ENCODE results near the gene TANGO2.

Gene TANGO2

DNA sequence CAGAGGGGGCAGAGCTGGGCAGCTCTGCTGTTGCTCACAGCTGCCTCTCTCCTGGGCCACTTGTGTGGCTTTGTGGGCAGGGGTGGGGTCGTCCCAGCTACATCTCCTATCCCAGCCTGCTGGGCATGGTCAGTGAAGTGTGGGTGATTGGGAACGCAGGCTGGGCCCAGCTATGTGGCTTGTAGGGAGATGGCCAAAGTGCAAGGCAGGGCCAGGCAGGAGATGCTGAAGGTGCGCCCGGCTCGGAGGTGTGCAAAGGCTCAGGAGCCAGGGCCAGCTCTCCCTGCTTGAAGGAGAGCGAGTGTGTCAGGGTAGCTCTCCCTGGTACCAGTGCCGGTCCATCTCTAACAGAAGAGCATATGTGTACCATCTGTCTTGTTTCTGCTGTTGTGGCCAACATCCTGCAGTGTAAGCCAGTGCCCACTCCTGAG, 86.6 kb downstream of the TANGO2 start:
- ChIA-PET CTCF (no interaction called here), POLR2A (interaction anchor here (1.8 to 2.2 kb wide), 2 partner anchors 9 to 28 kb away, joined by 9 to 14 read pairs; partner anchors contain the start of genes DGCR8, RANBP1 and TRMT2A)
- DNase-seq (ENCODE audit: extremely low spot score) = no peak
- TF ChIP-seq FOXM1 (IDR thresholded peaks at IDR 0.05; ENCODE audit: borderline replicate concordance) (no peak), CTBP1 (IDR thresholded peaks at IDR 0.05; ENCODE audit: borderline replicate concordance) (no peak), L3MBTL2 (conservative IDR thresholded peaks at IDR 0.05) (no peak), BHLHE40 (IDR thresholded peaks at IDR 0.05; ENCODE audit: borderline replicate concordance) (no peak), ARNT (IDR thresholded peaks at IDR 0.05) (no peak), NFRKB (IDR thresholded peaks at IDR 0.05) (no peak), LEF1 (IDR thresholded peaks at IDR 0.05; ENCODE audit: borderline replicate concordance) (no peak), FOXA1 (IDR thresholded peaks at IDR 0.05) (no peak), TARDBP (IDR thresholded peaks at IDR 0.05) (no peak), ZNF384 (IDR thresholded peaks at IDR 0.05) (no peak), SP1 (IDR thresholded peaks at IDR 0.05) (no peak)
- TF ChIP-seq, protein P1, sequence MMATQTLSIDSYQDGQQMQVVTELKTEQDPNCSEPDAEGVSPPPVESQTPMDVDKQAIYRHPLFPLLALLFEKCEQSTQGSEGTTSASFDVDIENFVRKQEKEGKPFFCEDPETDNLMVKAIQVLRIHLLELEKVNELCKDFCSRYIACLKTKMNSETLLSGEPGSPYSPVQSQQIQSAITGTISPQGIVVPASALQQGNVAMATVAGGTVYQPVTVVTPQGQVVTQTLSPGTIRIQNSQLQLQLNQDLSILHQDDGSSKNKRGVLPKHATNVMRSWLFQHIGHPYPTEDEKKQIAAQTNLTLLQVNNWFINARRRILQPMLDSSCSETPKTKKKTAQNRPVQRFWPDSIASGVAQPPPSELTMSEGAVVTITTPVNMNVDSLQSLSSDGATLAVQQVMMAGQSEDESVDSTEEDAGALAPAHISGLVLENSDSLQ (IDR thresholded peaks at IDR 0.05) = no peak

DNA sequence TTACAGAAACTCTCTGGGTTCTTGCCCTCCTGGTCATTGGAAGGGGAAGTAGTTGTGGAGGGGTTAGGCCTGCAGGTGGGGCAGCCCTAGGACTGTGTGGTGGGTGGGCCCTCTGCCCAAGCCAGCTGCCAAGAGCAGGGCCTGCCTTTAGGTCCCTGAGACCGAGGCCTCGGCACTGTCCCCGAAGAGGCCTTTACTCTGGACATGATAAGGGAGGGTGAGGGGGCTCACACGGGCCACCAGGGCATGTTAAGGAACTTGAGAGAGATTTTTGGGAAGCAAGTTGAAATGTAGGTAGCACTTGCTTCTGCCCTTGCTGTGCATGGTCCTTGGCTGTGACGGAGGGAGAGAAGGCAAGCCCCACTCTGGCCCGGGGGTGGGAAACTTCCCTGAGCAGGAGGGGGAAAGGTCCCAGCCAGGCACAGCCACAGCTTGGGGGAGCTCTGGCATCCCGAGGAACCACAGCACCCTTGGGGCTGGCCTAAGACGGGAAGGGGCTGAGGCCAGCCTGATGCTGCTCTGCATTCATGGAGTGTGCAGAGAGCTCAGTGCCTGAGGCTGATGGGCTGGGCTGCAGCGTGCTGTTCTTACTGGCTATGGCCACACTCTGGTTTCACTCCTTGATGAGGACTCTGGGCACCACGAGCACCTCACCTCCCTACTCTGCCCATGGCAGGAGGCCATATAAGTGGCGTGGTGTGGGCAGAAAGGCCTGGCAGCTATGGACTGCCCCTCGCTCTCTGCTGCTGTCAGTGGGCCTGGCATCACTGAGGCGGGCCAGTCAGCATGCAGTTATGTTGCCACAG, 87.2 kb downstream of the TANGO2 start:
- TF ChIP-seq TARDBP (IDR thresholded peaks at IDR 0.05) = no peak
- no peak for TF ChIP-seq ELF4 (IDR thresholded peaks at IDR 0.05)
- no peak for TF ChIP-seq L3MBTL2 (conservative IDR thresholded peaks at IDR 0.05)
- no peak for TF ChIP-seq BHLHE40 (IDR thresholded peaks at IDR 0.05; ENCODE audit: borderline replicate concordance)
- no peak for TF ChIP-seq LEF1 (IDR thresholded peaks at IDR 0.05; ENCODE audit: borderline replicate concordance)
- ChIA-PET CTCF (no interaction called here), POLR2A (interaction anchor here (1.8 to 2.2 kb wide), 2 partner anchors 9 to 29 kb away, joined by 9 to 14 read pairs; partner anchors contain the start of genes DGCR8, RANBP1 and TRMT2A)
- DNase-seq (ENCODE audit: extremely low spot score) = no peak

DNA sequence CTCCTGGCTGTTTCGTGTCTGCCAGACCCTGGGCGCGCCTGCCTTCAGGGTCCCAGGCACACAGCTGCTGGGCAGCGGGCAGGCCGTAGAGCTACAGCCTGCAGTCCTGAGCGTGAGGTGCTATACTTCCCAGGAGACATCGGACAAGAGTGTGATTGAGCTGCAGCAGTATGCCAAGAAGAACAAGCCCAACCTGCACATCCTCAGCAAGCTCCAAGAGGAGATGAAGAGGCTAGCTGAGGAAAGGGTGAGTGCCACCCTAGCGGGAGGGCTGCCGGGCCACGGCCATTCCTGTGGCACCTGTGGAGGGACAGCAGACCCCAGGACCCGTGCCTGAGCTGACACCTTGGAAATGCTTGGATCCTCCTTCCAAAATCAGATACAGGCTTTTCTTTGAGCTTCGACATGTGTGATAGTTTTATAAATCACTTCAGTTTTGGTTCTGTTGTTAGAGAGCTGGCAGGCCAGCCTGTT, 87.9 kb downstream of the TANGO2 start:
- TF ChIP-seq SUZ12 (IDR thresholded peaks at IDR 0.05) = no peak
- no peak for TF ChIP-seq FOXK2 (IDR thresholded peaks at IDR 0.05)
- TF ChIP-seq, protein P1 (IDR thresholded peaks at IDR 0.05) = no peak
- no peak for TF ChIP-seq CTBP1 (IDR thresholded peaks at IDR 0.05; ENCODE audit: borderline replicate concordance)
- TF ChIP-seq FOXA1 (IDR thresholded peaks at IDR 0.05) = no peak
- CTCF ChIA-PET = no interaction called here
- DNase-seq (ENCODE audit: extremely low spot score) = no peak
- POLR2A ChIA-PET = interaction anchor here (0.8 to 2.2 kb wide), 3 partner anchors 8 to 30 kb away, joined by 3 to 14 read pairs (median 9); partner anchors contain the start of genes DGCR8, RANBP1 and TRMT2A

DNA sequence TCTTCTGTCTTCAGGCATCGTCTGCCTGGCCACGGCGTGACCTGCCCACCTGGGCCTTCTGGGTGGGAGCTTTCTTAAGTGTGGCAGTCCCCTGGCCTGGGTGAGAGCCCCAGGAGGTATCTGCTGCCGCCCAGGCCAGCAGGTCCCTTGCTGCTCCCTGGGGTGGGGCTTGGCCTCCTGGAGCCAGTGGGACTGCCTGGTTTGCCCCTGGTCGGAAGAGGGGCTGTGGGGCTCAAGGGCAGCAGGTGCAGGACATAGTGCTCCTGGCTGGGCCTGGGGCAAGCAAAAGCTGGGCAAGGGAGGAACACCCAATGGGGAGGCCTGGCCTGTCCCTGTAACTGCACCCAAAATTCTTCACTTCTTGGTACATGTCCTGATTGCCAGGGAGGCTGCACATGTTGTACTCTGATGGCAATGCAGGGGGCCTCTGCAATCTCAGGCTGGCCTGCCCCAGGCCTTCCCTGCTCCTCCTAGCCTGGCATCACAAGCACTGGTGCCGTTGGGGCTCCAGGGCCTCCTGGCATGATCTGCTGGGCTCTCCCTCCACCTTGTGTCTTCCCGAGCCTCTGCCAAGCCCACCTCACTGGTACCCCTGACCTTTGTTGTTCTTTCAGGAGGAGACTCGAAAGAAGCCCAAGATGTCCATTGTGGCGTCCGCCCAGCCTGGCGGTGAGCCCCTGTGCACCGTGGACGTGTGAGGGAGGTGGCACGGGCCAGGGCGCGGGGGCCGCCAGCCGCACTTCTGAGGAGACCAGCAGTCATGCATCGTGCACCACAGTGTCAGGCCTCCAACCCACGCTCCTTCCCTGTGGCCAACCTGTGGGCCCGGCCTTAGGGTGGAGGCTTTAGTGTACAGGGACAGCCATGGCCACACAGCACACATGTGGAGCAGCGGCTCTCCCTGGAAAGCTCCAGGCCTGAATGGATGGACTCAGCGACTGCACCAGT, 88.8 kb downstream of the TANGO2 start:
- ChIA-PET CTCF (interaction anchor here (1.4 to 1.5 kb wide), 2 partner anchors 14 to 27 kb away, joined by 4 to 8 read pairs; no protein-coding TSS in a partner anchor), POLR2A (interaction anchor here (0.8 to 3.8 kb wide), 2 partner anchors 11 to 30 kb away, joined by 3 to 15 read pairs (median 9); partner anchors contain the start of gene DGCR8)
- no peak for TF ChIP-seq ELF4 (IDR thresholded peaks at IDR 0.05)
- TF ChIP-seq FOXM1 (IDR thresholded peaks at IDR 0.05; ENCODE audit: borderline replicate concordance) = no peak
- no peak for TF ChIP-seq ZNF384 (IDR thresholded peaks at IDR 0.05)
- TF ChIP-seq, protein P1 (IDR thresholded peaks at IDR 0.05) = no peak
- no peak for TF ChIP-seq CTBP1 (IDR thresholded peaks at IDR 0.05; ENCODE audit: borderline replicate concordance)
- no peak for TF ChIP-seq NFRKB (IDR thresholded peaks at IDR 0.05)
- no peak for DNase-seq (ENCODE audit: extremely low spot score)

DNA sequence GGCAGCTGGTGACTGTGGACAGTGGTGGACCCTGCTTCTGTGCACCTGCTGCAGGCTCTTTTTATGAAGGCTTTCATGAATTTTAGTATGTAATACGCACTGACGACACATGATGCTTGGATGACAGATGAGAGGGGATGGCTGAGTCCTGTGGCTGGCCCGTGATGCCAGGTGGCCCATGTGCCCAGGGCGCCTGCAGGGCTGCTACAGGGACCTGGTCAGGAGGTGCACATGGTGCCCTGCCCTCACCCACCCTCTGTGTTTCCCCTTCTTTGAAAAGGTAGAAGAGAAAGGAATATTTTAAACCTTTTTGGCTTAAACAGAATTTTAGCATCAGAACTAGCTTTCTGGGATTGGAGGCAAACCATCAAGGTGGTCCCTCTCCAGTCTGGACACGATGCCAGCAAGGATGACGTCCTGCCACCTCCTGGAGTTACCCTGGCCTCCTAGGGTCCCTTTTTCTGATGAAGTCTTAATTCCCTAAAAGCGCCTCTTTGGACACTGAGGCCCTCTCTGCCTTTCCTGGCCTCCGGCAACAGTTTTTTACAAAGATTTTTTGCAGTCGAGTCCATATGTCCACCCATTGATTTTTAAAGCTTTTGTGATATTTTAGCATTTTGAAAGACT, 89.6 kb downstream of the TANGO2 start:
- no peak for DNase-seq (ENCODE audit: extremely low spot score)
- TF ChIP-seq ARNT (IDR thresholded peaks at IDR 0.05) (no peak), FOXK2 (IDR thresholded peaks at IDR 0.05) (no peak), NFRKB (IDR thresholded peaks at IDR 0.05) (no peak), FOXM1 (IDR thresholded peaks at IDR 0.05; ENCODE audit: borderline replicate concordance) (no peak), LEF1 (IDR thresholded peaks at IDR 0.05; ENCODE audit: borderline replicate concordance) (no peak), ZNF384 (IDR thresholded peaks at IDR 0.05) (no peak), ELF4 (IDR thresholded peaks at IDR 0.05) (no peak), SUZ12 (IDR thresholded peaks at IDR 0.05) (no peak), BHLHE40 (IDR thresholded peaks at IDR 0.05; ENCODE audit: borderline replicate concordance) (no peak), HDGF (IDR thresholded peaks at IDR 0.05; ENCODE audit: borderline replicate concordance) (no peak), L3MBTL2 (conservative IDR thresholded peaks at IDR 0.05) (no peak), CTBP1 (IDR thresholded peaks at IDR 0.05; ENCODE audit: borderline replicate concordance) (no peak), FOXA1 (IDR thresholded peaks at IDR 0.05) (no peak), SP1 (IDR thresholded peaks at IDR 0.05) (no peak), TARDBP (IDR thresholded peaks at IDR 0.05) (no peak)
- TF ChIP-seq, protein P1 (IDR thresholded peaks at IDR 0.05) = no peak
- ChIA-PET POLR2A (interaction anchor here (3.8 kb wide), 1 partner anchor 31 kb away, joined by 15 read pairs; the partner anchor contains the start of gene DGCR8), CTCF (interaction anchor here (0.6 to 1.5 kb wide), 3 partner anchors 9 to 28 kb away, joined by 3 to 8 read pairs (median 4); no protein-coding TSS in a partner anchor)
